NCI-H82 treated with DMSO at 0.1 percent for 48 hours (cell line): Measurements from ENCODE around the gene PDSS1.
"Not testable (repeated sequence)": the region's sequence is repeated elsewhere in the genome, so short reads cannot be mapped to it uniquely, and the experiment has no call there.

Experiments
- DNase-seq: peaks from one replicate; lab custom pipeline; 2025; ENCODE audit not compliant: unreplicated experiment; lab: John Stamatoyannopoulos, UW

The PDSS1 gene

GRCh38 chr10:26697163-26697921, at the start of gene PDSS1:
TSS of gene PDSS1 (plus strand) at chr10:26697701. CDS start at chr10:26697712, 11 bp downstream.
- DNase-seq: peak; percentile 36

- DNase-seq: not testable (repeated sequence)
Observed at GRCh38 chr10:26648245-26648636, 49.3 kb upstream of the PDSS1 start.

- no peak for DNase-seq
Observed at GRCh38 chr10:26650406-26650805, 47.1 kb upstream of the PDSS1 start.

- not testable (repeated sequence) for DNase-seq
Observed at GRCh38 chr10:26651476-26651875, 46.0 kb upstream of the PDSS1 start.

- DNase-seq: no peak
Observed at GRCh38 chr10:26653004-26653403, 44.5 kb upstream of the PDSS1 start.

- no peak for DNase-seq
Observed at GRCh38 chr10:26655746-26656145, 41.8 kb upstream of the PDSS1 start.

GRCh38 chr10:26662864-26663263, 34.6 kb upstream of the PDSS1 start:
- no peak for DNase-seq

GRCh38 chr10:26665080-26666048, 32.1 kb upstream of the PDSS1 start:
- no peak for DNase-seq

- DNase-seq: no peak
Observed at GRCh38 chr10:26675873-26676257, 21.6 kb upstream of the PDSS1 start.

- no peak for DNase-seq
Observed at GRCh38 chr10:26679588-26679987, 17.9 kb upstream of the PDSS1 start.

GRCh38 chr10:26681076-26681475, 16.4 kb upstream of the PDSS1 start:
- DNase-seq: no peak

GRCh38 chr10:26681971-26682370, 15.5 kb upstream of the PDSS1 start:
- DNase-seq: not testable (repeated sequence)

- no peak for DNase-seq
Observed at GRCh38 chr10:26682931-26683330, 14.6 kb upstream of the PDSS1 start.

GRCh38 chr10:26684667-26685264, 12.7 kb upstream of the PDSS1 start:
- not testable (repeated sequence) for DNase-seq

- DNase-seq: no peak
Observed at GRCh38 chr10:26685441-26685840, 12.1 kb upstream of the PDSS1 start.

GRCh38 chr10:26689399-26689798, 8.1 kb upstream of the PDSS1 start:
- DNase-seq: no peak

GRCh38 chr10:26690731-26691475, 6.6 kb upstream of the PDSS1 start:
- DNase-seq: no peak

GRCh38 chr10:26694536-26694935, 3.0 kb upstream of the PDSS1 start:
- not testable (repeated sequence) for DNase-seq

- DNase-seq: no peak
Observed at GRCh38 chr10:26696786-26697162, 727 bp upstream of the PDSS1 start.

GRCh38 chr10:26697922-26698608, 564 bp downstream of the PDSS1 start:
- DNase-seq: no peak
